ENCODE data around the gene VGLL4.

- TF ChIP-seq CTCF (conservative IDR thresholded peaks at IDR 0.05 in 1 of 2, IDR thresholded peaks at IDR 0.05 in 1 of 2; ENCODE audit: extremely low read depth in 1 of 2, insufficient read depth in 1 of 2, low read depth in 1 of 2, low read length in 2 of 2) (no peak), EZH2 (IDR thresholded peaks at IDR 0.05; ENCODE audit: borderline replicate concordance, low read length) (no peak)
Measured at GRCh38 chr3:11622586-11623550, 20.8 kb downstream of the VGLL4 start.

Measured in mammary epithelial cell (primary cell).